OCI-LY1 (cell line): ENCODE measurements around the gene NUFIP1.

ENCODE experiments used
- EZH2 ChIP-seq: fragments of 200-600 bp; sonication (generic), shearing (Covaris generic); IDR thresholded peaks from 2 replicates; pipeline ENCODE4 v1.8.0; 2017; ENCODE audit warnings: borderline replicate concordance, mixed run types, mild to moderate bottlenecking, antibody characterized with exemption, low read length, moderate library complexity, mixed read lengths
- TF ChIP-seq, protein P1 (sequence below): fragments of 200-600 bp; sonication (generic), shearing (Covaris generic); IDR thresholded peaks from 2 replicates; pipeline ENCODE4 v1.5.1; 2017; ENCODE audit warnings: mild to moderate bottlenecking, antibody characterized with exemption, low read length, moderate library complexity, mixed read lengths

DNA sequence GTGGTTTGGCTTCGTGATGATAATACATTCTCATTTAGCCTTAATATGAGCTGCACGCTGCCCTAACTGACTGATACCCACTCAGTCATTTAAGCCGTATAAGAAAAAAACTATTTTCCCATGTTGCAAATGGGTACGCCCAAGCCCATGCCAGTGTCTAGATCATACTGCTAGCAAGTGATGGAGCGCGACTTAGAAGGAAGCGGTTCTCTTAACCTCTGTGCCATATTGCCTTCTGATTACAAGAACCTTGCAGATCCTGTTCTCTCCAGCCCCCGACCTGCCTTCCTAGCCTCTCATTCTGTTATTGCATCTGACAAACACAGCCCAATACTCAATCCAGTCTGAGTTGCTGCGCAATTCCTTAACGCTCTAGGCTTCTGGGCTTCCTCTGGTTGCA, 670 bp upstream of the NUFIP1 start:
- TF ChIP-seq, protein P1, sequence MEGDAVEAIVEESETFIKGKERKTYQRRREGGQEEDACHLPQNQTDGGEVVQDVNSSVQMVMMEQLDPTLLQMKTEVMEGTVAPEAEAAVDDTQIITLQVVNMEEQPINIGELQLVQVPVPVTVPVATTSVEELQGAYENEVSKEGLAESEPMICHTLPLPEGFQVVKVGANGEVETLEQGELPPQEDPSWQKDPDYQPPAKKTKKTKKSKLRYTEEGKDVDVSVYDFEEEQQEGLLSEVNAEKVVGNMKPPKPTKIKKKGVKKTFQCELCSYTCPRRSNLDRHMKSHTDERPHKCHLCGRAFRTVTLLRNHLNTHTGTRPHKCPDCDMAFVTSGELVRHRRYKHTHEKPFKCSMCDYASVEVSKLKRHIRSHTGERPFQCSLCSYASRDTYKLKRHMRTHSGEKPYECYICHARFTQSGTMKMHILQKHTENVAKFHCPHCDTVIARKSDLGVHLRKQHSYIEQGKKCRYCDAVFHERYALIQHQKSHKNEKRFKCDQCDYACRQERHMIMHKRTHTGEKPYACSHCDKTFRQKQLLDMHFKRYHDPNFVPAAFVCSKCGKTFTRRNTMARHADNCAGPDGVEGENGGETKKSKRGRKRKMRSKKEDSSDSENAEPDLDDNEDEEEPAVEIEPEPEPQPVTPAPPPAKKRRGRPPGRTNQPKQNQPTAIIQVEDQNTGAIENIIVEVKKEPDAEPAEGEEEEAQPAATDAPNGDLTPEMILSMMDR, result no peak
- TF ChIP-seq EZH2, result no peak
